ENCODE data around the gene KRT76. TPM values are rescaled to one million over a fixed set of nuclear protein-coding genes. Genes with fewer than 3 reads are reported as not detected.

Gene KRT76
- total RNA-seq, 4 donors from 2014 or later = not detected

GRCh38 chr12:52789637-52790426, 12.7 kb upstream of the KRT76 start:
- Histone ChIP-seq H3K4me3 (no peak overlapping the region), H3K4me1 (peaks cover 0 to 9% (median 0%) of the 10 kb centered on the region in 4 donors), H3K9me3 (no peaks in the 10 kb centered on the region), H3K36me3 (no peaks in the 10 kb centered on the region), H3K27ac (no peak overlapping the region), H3K27me3 (peaks cover 0 to 32% of the 10 kb centered on the region in 2 donors)
- TF ChIP-seq EP300 (IDR thresholded peaks at IDR 0.05) (no peak), POLR2A (IDR thresholded peaks at IDR 0.05) (no peak), CTCF (IDR thresholded peaks at IDR 0.05) (no peak)
- no peak for DNase-seq (ENCODE audit: low spot score in 2 of 2)
- 23 to 48% methylated on average over 12 to 44 of the region's 50 CpGs for WGBS, 2 donors

- Histone ChIP-seq H3K9me3 (no peaks in the 10 kb centered on the region), H3K36me3 (no peaks in the 10 kb centered on the region), H3K4me1 (peaks cover 0 to 9% (median 0%) of the 10 kb centered on the region in 4 donors), H3K27me3 (peaks cover 0 to 32% of the 10 kb centered on the region in 2 donors), H3K4me3 (no peak overlapping the region), H3K27ac (no peak overlapping the region)
- no peak for TF ChIP-seq CTCF (IDR thresholded peaks at IDR 0.05)
- TF ChIP-seq POLR2A (IDR thresholded peaks at IDR 0.05) = no peak
- TF ChIP-seq EP300 (IDR thresholded peaks at IDR 0.05) = no peak
- 89 to 92% methylated on average over 11 of the region's 11 CpGs for WGBS, 2 donors
- DNase-seq (ENCODE audit: low spot score in 2 of 2) = no peak
Observed at GRCh38 chr12:52788876-52789636, 11.9 kb upstream of the KRT76 start.

- peaks cover 0 to 32% of the 10 kb centered on the region in 2 donors for H3K27me3 ChIP-seq
- no peaks in the 10 kb centered on the region for H3K36me3 ChIP-seq
- H3K27ac ChIP-seq = no peak overlapping the region
- no peaks in the 10 kb centered on the region for H3K9me3 ChIP-seq
- H3K4me3 ChIP-seq = no peak overlapping the region
- WGBS, 2 donors = 70 to 74% methylated on average over 6 of the region's 6 CpGs
- DNase-seq (ENCODE audit: low spot score in 2 of 2) = no peak
- H3K4me1 ChIP-seq = peaks cover 0 to 9% (median 0%) of the 10 kb centered on the region in 4 donors
- TF ChIP-seq POLR2A (IDR thresholded peaks at IDR 0.05) = no peak
Observed at GRCh38 chr12:52788192-52788875, 11.2 kb upstream of the KRT76 start.

- DNase-seq (ENCODE audit: low spot score in 2 of 2) = no peak
- Histone ChIP-seq H3K4me1 (peaks cover 0 to 9% (median 0%) of the 10 kb centered on the region in 4 donors), H3K9me3 (no peaks in the 10 kb centered on the region), H3K36me3 (no peaks in the 10 kb centered on the region), H3K27ac (no peak overlapping the region), H3K4me3 (no peak overlapping the region), H3K27me3 (peaks cover 0 to 32% of the 10 kb centered on the region in 2 donors)
- TF ChIP-seq EP300 (IDR thresholded peaks at IDR 0.05) (no peak), CTCF (IDR thresholded peaks at IDR 0.05) (no peak), POLR2A (IDR thresholded peaks at IDR 0.05) (no peak)
- 64 to 68% methylated on average over 6 of the region's 6 CpGs for WGBS, 2 donors
Observed at GRCh38 chr12:52787324-52788191, 10.4 kb upstream of the KRT76 start.

- no peaks in the 10 kb centered on the region for H3K36me3 ChIP-seq
- H3K4me1 ChIP-seq = peaks cover 0 to 3% (median 0%) of the 10 kb centered on the region in 4 donors
- no peaks in the 10 kb centered on the region for H3K9me3 ChIP-seq
- TF ChIP-seq POLR2A (IDR thresholded peaks at IDR 0.05) (no peak), EP300 (IDR thresholded peaks at IDR 0.05) (no peak), CTCF (IDR thresholded peaks at IDR 0.05) (no peak)
- no peak for DNase-seq (ENCODE audit: low spot score in 2 of 2)
- no peak overlapping the region for H3K4me3 ChIP-seq
- WGBS, 2 donors = 82 to 89% methylated on average over 3 of the region's 3 CpGs
- H3K27ac ChIP-seq = no peak overlapping the region
- peaks cover 0 to 16% of the 10 kb centered on the region in 2 donors for H3K27me3 ChIP-seq
Observed at GRCh38 chr12:52784909-52785308, 7.8 kb upstream of the KRT76 start.

Measured in tibial nerve (tissue), 4 donors.